OCI-M2 (cell line): ENCODE measurements around the gene TUFT1.

Experiments used
- DNase-seq: peaks from one replicate; lab custom pipeline; 2025; ENCODE audit not compliant: unreplicated experiment; lab: John Stamatoyannopoulos, UW

TUFT1 gene, protein sequence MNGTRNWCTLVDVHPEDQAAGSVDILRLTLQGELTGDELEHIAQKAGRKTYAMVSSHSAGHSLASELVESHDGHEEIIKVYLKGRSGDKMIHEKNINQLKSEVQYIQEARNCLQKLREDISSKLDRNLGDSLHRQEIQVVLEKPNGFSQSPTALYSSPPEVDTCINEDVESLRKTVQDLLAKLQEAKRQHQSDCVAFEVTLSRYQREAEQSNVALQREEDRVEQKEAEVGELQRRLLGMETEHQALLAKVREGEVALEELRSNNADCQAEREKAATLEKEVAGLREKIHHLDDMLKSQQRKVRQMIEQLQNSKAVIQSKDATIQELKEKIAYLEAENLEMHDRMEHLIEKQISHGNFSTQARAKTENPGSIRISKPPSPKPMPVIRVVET

DNA sequence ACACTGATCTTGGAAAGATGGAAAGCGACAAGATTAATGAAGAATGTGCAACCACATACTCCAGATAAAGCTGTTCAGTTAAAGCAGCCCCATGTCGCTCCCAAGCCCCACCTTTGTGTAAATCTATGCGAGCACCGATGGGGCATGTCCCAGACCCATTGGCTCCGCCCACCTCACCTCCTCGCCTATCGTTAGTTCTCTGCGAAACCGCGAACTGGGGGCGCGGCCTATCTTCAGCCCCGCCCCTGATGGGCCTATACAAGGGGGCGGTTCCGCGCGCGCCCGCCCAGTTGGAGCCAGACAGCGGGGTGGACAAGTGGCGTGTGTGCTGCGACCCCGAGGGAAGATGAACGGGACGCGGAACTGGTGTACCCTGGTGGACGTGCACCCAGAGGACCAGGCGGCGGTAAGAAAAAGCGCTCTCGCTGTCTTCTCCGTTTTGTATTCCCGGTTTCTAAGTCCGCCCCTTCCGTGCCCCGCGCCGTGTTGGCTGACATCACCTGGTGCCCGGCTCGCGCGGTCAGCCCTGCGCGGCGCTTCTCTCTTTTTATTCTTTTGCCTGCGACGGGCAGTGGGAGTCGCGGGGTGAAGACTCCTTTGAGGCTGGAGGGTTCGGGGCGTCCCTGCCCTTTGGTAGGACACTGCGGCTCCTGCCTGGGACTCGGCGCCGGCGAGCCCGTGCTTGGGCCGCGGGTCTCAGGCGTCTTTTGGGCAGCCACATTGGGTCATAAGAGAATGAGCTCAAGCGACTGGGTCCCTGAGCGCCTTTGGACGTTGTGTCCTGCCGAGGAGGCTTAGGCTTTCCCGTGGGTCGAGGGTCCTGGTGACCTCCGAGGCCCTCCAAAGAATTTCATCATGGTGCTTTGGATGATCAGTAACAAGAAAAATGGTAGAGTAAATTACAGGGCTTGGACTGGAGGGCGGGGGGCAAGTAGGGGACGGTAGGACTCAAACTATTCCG is at the start of gene TUFT1:
TUFT1 (plus strand) TSS at position 289 of the 961 bp plus-strand sequence; CDS start at position 347, 58 bp downstream.
- DNase-seq = peak; percentile 50

DNA sequence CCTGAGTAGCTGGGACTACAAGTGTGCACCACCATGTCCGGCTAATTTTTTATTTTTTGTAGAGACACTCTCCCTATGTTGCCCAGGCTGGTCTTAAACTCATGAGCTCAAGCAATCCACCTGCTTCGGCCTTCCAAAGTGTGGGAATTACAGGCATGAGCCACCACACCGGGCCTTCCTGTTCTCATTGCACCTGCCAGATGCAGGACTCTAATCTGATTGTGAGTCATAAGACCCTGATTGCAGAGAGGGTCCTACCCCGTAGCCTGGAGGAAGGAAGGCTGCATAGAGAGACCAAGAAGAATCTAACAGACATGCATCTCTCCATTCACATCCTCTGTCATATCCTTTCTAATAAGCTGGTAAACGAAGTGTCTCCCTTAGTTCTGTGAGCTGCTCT is 48.5 kb upstream of the TUFT1 start:
- no peak for DNase-seq

DNA sequence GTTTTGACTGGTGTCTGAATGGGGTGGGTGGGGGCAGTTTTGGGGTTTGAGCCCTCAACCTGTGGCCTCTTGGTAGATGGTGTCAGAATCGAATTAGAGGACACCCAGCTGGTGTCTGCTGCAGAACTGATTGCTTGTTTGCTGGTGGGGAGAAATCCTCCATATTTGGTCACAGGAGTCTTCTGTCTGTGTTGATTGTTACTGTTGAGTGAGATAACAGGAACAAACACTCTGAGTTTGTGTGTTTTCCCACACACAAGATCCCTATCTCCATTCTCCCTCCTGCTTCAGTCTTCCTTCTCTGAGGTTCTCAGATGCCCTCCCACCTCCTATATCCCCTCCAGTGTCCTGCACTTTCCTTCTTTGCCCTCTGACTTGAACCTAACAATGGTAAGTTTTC is 48.0 kb upstream of the TUFT1 start:
- DNase-seq = no peak

DNA sequence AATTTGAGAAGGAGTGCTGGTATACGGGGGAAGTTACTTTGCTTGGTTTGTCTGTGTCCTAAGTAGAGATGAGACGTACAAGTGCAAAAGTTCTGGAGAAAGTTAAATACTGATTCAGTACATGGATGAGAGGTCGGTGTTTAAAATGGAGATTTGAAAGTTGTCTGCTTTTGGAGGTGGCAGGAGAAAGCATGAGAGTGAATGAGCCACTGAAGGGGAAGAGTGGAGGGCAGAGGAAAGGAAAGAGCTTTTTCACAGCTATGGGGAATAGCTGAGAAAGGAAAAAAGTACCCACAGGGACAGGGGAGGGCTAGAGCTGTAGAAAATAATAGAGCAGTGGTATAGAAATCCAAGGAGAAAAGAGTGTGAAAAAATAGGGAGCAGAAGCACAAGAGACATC is 47.1 kb upstream of the TUFT1 start:
- no peak for DNase-seq

DNA sequence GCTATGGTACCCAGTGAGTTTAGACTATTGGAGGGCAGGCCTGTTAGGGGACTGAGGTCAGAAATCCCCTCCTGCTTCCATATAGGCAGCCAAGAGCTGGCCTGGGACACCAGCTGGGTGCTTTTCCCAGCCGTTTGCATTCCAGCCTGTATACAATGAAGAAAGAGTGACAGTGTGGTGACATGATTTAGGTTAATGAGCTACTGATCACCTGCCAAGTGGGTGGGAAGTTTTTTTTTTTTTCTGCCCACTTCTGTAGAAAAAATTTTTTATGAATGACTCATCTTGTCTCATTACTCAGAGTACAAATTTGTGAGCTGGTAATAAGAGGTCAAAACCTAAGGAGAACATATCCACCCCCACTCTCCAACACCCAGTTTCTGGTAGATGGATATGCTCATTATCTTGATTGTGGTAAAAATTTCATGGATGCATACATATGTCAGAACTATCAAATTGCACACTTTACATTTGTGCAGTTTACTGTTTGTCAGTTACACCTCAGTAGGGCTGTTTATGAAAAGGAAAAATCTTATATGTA is 45.3 kb upstream of the TUFT1 start:
- no peak for DNase-seq

DNA sequence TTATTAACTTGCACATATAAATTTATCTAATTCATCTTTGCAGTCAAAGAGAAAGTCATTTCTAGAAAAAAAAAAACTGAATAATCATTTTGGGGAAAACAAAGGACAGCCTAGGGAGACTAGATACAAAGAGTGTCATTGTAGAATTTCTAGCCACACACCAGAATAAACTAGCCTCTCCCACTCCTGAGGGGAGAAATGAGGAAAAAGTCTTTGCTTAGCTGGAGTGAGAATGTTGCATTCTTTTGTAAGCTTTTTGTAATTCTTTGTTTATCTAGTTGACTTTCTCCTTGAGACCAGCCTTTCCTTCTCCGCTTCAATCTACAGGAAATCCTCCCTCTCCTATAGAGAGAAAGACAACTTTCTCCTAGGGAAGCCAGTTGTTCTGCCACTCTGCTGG is 44.8 kb upstream of the TUFT1 start:
- DNase-seq = no peak

DNA sequence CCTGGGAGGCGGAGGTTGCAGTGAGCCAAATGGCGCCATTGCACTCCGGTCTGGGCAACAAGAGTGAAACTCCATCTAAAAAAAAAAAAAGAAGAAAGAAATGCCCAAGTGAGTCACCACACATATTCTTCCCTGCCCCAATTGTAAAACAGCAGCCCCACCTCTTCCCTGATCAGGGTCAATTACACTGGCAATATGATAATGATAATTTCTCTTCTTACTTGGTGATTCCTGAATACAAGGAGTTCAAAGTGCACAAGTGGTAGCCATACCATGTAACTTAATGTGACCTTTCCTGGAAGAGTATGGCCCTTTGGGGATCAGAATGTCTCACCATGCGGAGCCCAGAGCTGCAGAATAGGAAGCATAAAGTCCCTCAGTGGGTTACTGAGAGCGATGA is 40.7 kb upstream of the TUFT1 start:
- no peak for DNase-seq

DNA sequence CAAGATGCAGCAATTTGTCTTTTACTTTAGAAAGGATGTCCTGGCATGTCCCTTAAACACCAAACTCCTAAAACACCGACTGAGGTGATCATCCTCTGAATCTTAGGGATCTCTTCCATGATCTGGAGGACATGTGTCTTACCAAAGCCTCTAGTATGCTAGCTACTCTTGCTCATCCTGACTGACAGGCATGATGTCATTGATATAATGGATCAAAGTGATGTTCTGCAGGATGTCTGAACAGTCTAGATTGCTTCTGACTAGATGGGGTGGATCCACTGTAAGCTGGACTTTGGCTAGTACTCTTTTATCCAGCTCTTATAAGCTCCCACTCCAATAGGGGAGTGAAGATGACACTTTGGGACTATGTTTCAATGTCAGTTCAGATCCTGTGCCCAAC is 40.2 kb upstream of the TUFT1 start:
- DNase-seq = no peak

DNA sequence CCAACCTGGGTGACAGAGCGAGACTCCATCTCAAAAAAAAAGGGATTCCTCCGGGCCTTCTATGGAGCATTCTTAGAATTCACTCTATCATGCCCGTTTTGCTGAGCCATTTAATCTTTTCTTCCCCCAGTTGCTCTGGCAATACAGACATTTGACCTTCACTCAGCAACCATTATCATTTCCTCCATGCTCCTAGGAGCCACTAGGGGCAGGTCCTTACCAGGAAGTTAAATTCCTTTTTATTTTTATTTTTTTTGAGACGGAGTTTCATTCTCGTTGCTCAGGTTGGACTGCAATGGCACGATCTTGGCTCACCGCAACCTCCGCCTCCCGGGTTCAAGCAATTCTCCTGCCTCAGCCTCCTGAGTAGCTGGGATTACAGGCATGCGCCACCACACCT is 38.6 kb upstream of the TUFT1 start:
- no peak for DNase-seq

DNA sequence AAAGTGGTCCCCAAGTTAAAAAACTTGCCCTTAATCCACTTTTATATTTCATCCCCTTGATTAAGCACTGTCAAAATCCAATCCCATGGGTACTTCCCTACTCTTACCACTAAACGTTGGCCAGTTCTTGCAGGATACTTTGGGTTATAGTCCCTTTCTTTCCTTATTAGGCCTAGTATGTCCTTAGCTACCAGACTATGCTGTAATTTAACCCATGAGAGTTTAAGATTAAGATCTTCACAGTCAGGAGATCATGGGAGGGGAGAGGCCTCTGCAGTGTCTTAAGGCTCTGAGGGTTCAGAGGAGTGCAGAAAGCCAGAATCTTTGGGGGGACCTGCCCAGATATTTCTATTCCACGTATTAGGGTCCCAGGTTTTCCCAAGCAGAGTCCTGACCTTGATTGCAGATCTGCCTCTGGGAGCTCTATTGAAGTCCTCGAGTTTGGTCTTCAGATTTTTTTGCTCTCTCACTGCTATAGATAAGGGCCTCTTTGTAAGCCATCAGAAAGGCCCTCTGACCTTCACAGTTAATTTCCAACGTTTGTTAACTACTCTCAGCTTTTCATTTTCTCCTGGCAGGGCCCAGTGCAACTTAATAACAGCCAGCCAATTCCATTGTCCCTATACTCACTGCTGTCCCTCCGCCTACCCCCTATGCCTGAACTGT is 37.9 kb upstream of the TUFT1 start:
- no peak for DNase-seq

DNA sequence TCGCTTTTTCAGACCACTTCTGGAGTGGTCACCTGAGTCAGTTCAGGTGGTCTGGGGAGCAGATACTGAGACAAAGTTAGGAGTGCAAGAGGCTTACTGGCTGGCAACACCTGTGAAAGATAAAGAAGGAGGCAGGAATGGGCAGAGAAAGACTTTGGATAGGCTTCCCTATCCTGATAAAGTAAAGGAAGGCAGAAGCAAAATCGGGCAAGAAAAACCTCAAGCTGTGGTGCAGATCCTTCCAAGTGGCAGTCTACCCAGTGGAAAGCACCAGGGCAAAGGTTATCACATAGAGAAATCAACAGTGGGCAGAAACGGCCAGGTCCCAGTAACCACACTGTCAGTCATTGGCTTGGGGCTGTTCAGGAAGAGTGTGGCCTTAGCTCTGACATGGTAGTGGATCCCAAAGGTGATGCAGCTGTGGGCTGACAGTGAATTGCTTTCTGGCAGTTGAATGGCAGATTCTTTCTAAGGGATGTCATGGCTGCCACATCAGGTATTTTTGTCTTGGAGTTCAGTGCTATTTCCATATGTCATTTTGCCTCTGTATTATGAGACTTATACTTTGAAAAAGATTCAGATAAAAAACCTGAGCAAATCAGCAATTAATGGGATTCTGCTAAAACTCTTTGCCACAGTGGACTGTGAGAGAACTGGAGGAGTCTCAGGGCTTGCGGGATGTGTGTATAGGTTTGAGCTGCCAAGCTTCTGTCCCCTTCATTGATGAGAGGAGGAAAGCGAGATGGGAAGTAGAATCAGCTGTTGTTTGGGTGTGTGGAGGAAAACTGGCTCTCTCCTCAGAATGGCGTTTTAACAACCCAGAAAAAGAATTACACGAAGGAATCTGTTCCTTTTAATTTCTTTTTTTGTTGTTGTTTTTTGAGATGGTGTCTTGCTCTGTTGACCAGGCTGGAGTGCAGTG is 37.0 kb upstream of the TUFT1 start:
- no peak for DNase-seq

DNA sequence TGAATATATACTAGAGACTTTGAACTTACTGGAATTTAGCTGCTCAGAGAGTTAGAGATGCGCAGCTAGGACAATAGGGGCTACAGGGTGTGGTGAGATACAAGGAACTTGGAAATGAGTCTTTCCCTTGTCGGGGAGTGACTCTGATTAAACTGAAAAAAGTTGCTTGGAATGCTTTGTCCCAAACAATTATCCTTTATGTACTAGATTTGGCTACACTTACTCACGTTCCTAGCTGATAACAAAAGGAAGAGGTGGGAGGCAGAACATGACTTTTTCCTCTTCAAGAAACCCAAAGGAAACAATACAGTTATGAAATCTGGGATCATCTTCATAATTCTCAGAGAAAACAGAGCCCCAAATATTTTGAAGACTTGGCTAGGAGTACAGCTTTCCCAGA is 35.9 kb upstream of the TUFT1 start:
- DNase-seq = no peak

DNA sequence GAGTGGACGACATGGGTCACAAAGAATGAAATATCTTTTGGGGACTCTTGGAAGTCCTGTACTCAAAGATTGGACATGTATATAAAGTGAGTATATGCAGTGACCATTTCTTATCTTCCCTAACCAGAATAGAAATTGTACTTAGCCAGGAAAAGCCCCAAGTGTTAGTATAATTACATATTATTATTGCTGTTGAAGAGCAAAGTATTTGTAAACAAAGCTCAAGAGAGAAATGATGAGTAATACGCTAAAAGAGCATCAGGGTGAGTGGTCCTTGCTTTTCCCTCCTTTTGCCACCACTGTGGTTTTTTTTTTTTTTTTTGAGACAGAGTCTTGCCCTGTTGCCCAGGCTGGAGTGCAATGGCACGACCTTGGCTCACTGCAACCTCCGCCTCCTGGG is 35.4 kb upstream of the TUFT1 start:
- DNase-seq = no peak

DNA sequence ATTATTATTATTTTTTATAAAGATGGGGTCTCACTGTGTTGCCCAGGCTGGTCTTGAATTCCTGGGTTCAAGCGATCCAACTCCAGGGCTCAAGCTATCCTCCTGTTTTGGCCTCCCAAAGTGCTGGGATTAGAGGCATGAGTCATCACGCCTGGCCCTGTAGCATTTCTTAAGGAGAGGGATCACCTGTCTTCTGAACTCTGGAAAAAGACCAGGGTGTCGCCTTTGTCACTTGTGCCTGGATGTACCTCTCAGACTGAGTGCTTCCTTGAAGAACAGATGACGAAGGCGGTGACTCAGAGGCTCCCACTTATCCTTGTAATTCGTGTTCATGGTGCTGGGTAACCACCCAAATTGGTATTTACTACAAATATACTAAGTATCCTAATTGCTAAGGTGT is 31.3 kb upstream of the TUFT1 start:
- no peak for DNase-seq

DNA sequence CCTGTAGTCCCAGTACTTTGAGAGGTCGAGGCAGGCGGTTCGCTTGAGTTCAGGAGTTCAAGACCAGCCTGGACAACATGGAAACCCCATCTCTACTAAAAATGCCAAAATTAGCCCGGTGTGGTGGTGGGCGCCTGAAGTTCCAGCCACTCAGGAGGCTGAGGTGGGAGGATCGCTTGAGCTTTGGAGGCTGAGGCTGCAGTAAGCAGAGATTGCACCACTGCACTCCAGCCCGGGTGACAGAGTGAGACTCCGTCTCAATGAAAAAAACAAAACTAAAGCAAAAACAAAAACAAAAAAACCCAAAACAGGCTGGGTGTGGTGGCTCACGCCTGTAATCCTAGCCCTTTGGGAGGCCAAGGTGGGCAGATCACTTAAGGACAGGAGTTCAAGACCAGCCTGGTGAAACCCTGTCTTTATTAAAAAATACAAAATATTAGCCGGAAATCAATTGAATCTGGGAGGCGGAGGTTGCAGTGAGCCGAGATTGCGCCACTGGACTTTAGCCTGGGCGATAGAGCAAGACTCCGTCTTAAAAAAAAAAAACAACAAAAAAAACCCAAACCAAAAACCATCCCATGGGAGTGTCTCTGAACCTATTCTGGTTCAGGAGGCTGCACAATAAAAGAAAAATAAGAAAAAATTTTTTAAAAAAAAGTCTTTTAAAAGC is 30.6 kb upstream of the TUFT1 start:
- DNase-seq = no peak

DNA sequence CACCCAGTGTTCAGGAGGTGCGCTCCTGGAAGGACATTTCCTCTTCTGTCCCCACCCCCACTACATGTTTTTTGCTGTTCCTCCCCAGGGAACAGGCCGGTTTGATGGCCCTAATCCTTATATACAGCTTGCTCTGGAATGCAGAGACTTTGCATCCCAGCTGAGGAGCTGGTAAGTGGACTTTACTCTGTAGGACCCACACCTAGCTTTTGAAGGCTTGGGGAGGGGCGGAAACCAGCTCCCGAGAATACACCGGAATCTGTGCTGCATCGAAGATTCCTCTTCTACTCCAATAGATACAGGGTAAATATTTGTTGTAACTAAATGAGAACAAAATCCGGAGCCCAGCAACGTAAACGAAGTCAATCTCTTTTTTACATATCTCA is 30.1 kb upstream of the TUFT1 start:
- no peak for DNase-seq

DNA sequence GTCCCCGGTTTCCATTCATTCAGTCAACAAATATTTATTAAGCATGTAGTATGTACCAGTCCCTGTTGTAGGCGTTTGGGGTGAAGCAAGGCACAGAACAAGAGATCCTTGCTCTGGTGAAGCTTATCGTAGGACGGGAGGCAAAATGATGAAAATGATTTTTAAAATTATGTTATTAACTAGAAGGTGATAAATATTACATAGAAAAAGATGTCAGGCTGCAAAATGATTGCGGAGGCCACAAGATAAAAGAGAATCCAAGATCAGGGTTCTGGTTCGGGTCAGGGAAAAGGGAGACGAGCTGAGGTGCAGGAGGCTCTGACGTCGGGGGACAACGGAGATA is 29.5 kb upstream of the TUFT1 start:
- DNase-seq = no peak

DNA sequence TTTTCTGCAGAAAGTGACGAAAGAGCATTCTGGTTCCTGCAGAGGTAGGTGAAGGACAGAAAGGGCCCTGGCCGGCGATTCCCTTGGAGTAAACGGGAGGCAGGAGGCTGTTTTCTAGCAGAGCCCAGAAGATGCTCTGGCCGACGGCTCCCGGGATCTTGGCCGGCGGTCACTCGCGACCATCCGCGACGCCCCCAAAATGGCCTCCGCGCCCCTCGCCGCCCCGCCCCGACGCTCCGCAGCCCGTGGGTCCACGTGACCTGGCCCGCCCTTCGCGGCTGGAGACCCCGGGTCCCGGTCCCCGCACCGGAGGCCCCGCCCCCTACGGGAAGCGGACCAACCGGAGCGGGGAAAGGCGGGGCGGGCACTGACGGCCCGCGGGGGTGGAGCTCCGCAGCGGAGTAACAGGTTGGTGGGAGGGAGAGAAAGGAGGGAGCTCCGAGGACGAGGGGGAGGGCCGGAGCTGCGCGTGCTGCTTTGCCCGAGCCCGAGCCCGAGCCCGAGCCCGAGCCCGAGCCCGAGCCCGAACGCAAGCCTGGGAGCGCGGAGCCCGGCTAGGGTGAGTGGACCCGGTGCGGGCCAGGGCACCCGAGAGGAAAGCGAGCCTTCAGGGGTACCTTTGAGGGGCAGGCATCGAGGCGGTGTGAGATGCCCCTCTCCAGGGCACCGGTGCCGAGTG is 29.0 kb upstream of the TUFT1 start, which contains the start of gene CGN:
CGN (plus strand) TSS at position 431 of the 679 bp plus-strand sequence. CDS start 7,133 bp downstream, outside the sequence.
- no peak for DNase-seq

DNA sequence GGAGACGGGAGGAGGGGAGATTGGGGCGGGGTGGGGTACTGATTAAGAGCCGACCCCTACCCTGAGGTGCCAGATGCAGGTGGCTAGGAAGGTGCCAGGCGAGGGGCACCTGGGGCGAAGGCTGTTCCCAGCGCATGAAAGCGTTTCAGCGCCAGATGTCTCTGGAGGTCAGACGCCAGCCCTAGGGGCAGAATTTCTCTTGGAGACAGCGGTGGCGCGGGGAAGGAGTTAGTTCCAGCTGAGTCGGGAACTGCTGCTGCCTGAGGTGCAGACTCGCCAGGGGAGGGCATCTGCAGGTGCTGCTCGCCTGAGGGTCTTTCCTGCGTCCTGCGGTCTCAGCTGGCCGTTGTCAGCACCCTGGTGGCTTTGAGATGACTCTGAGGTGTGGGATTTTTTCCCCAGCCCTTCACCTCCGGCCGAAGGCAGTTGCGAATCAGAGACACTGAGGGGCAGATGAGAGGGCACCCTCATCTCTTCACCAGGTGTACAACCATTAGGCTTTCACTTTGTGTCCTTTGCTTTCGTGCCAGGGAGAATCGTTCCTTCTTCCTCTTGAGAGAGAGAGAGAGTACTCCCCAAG is 28.4 kb upstream of the TUFT1 start:
- DNase-seq = no peak
